Measurements from ENCODE around the gene MTHFD1.
A peak's percentile ranks its signal among the peaks of the same experiment; 100 is the strongest.
"Not testable (repeated sequence)": the region's sequence is repeated elsewhere in the genome, so short reads cannot be mapped to it uniquely, and the experiment has no call there.

MTHFD1 gene

GRCh38 chr14:64391986-64392385 lies 3.8 kb downstream of the MTHFD1 start:
- H4K8ac ChIP-seq (ENCODE audit: low read depth, low read length), result no peak overlapping the region
- H3K4me3 ChIP-seq (ENCODE audit: low read depth, low read length), result no peak overlapping the region
- H3K4me1 ChIP-seq (ENCODE audit: control insufficient read depth in 1 of 2, insufficient read depth in 2 of 2, low read length in 2 of 2), result peaks cover 2 to 10% of the 10 kb centered on the region in 2 experiments
- H4K12ac ChIP-seq (ENCODE audit: low read depth, low read length), result no peak overlapping the region
- no peak for DNase-seq
- peaks cover 6% of the 10 kb centered on the region for H3K79me1 ChIP-seq (ENCODE audit: low read length)
- H2AK5ac ChIP-seq (ENCODE audit: low read length), result no peak overlapping the region
- H3K4me2 ChIP-seq (ENCODE audit: low read length), result no peak overlapping the region
- H2BK12ac ChIP-seq (ENCODE audit: low read length), result no peak overlapping the region
- H3K9me3 ChIP-seq (ENCODE audit: insufficient read depth, low read depth, low read length), result no peaks in the 10 kb centered on the region
- no peak overlapping the region for H2AFZ ChIP-seq (ENCODE audit: insufficient read depth, low read length, poor library complexity)
- no peak overlapping the region for H2BK120ac ChIP-seq (ENCODE audit: insufficient read depth, low read length, poor library complexity)
- H2BK5ac ChIP-seq (ENCODE audit: low read depth, low read length, poor library complexity), result no peak overlapping the region
- WGBS (ENCODE audit: extremely low coverage, insufficient coverage, insufficient read length), result no CpG with 5 or more reads among the region's 2 CpGs
- H3K36me3 ChIP-seq (ENCODE audit: control insufficient read depth in 1 of 2, insufficient read depth in 2 of 2, low read length in 2 of 2), result peaks cover 0 to 3% of the 10 kb centered on the region in 2 experiments
- no peak overlapping the region for H3K23ac ChIP-seq (ENCODE audit: low read length)
- peaks cover 6% of the 10 kb centered on the region for H3K79me2 ChIP-seq (ENCODE audit: control insufficient read depth, insufficient read depth, low read length, poor library complexity)
- no peak overlapping the region for H3K14ac ChIP-seq (ENCODE audit: low read length)
- no peak overlapping the region for H3K18ac ChIP-seq (ENCODE audit: low read length)
- H3K27me3 ChIP-seq (ENCODE audit: insufficient read depth, low read length), result no peaks in the 10 kb centered on the region
- H3K27ac ChIP-seq (ENCODE audit: low read depth, low read length), result no peak overlapping the region
- H3K4ac ChIP-seq (ENCODE audit: low read depth, low read length), result no peak overlapping the region
- H3K9ac ChIP-seq (ENCODE audit: low read length), result no peak overlapping the region
- H4K91ac ChIP-seq (ENCODE audit: low read depth, low read length), result no peak overlapping the region

- not testable (repeated sequence) for H3K9me3 ChIP-seq (ENCODE audit: insufficient read depth, low read depth, low read length); H4K12ac ChIP-seq (ENCODE audit: low read depth, low read length); H2BK12ac ChIP-seq (ENCODE audit: low read length); H3K4me2 ChIP-seq (ENCODE audit: low read length); H3K4me1 ChIP-seq (ENCODE audit: control insufficient read depth in 1 of 2, insufficient read depth in 2 of 2, low read length in 2 of 2); H3K27me3 ChIP-seq (ENCODE audit: insufficient read depth, low read length); H3K4ac ChIP-seq (ENCODE audit: low read depth, low read length); H3K18ac ChIP-seq (ENCODE audit: low read length); H3K79me2 ChIP-seq (ENCODE audit: control insufficient read depth, insufficient read depth, low read length, poor library complexity); H2BK120ac ChIP-seq (ENCODE audit: insufficient read depth, low read length, poor library complexity); H3K36me3 ChIP-seq (ENCODE audit: control insufficient read depth in 1 of 2, insufficient read depth in 2 of 2, low read length in 2 of 2); H3K79me1 ChIP-seq (ENCODE audit: low read length); H4K91ac ChIP-seq (ENCODE audit: low read depth, low read length); H3K27ac ChIP-seq (ENCODE audit: low read depth, low read length); H3K14ac ChIP-seq (ENCODE audit: low read length); H3K23ac ChIP-seq (ENCODE audit: low read length); H3K9ac ChIP-seq (ENCODE audit: low read length); DNase-seq; H2BK5ac ChIP-seq (ENCODE audit: low read depth, low read length, poor library complexity); H2AFZ ChIP-seq (ENCODE audit: insufficient read depth, low read length, poor library complexity); H4K8ac ChIP-seq (ENCODE audit: low read depth, low read length); H2AK5ac ChIP-seq (ENCODE audit: low read length); H3K4me3 ChIP-seq (ENCODE audit: low read depth, low read length)
- no CpG with 5 or more reads among the region's 3 CpGs for WGBS (ENCODE audit: extremely low coverage, insufficient coverage, insufficient read length)
These were observed 5.1 kb downstream of the MTHFD1 start for GRCh38 chr14:64393189-64393726.

- H3K4ac ChIP-seq (ENCODE audit: low read depth, low read length), result no peak overlapping the region
- H4K8ac ChIP-seq (ENCODE audit: low read depth, low read length), result no peak overlapping the region
- H2BK5ac ChIP-seq (ENCODE audit: low read depth, low read length, poor library complexity), result no peak overlapping the region
- H3K23ac ChIP-seq (ENCODE audit: low read length), result no peak overlapping the region
- no peak overlapping the region for H3K14ac ChIP-seq (ENCODE audit: low read length)
- H3K4me1 ChIP-seq (ENCODE audit: control insufficient read depth in 1 of 2, insufficient read depth in 2 of 2, low read length in 2 of 2), result peaks cover 0 to 4% of the 10 kb centered on the region in 2 experiments
- H3K79me2 ChIP-seq (ENCODE audit: control insufficient read depth, insufficient read depth, low read length, poor library complexity), result no peaks in the 10 kb centered on the region
- H2BK120ac ChIP-seq (ENCODE audit: insufficient read depth, low read length, poor library complexity), result no peak overlapping the region
- peaks cover 0 to 3% of the 10 kb centered on the region in 2 experiments for H3K36me3 ChIP-seq (ENCODE audit: control insufficient read depth in 1 of 2, insufficient read depth in 2 of 2, low read length in 2 of 2)
- no peak overlapping the region for H2AK5ac ChIP-seq (ENCODE audit: low read length)
- no peaks in the 10 kb centered on the region for H3K27me3 ChIP-seq (ENCODE audit: insufficient read depth, low read length)
- DNase-seq, result no peak
- H3K27ac ChIP-seq (ENCODE audit: low read depth, low read length), result no peak overlapping the region
- H3K9ac ChIP-seq (ENCODE audit: low read length), result no peak overlapping the region
- no peak overlapping the region for H3K4me3 ChIP-seq (ENCODE audit: low read depth, low read length)
- no CpG with 5 or more reads among the region's 2 CpGs for WGBS (ENCODE audit: extremely low coverage, insufficient coverage, insufficient read length)
- H2BK12ac ChIP-seq (ENCODE audit: low read length), result no peak overlapping the region
- H4K12ac ChIP-seq (ENCODE audit: low read depth, low read length), result no peak overlapping the region
- H4K91ac ChIP-seq (ENCODE audit: low read depth, low read length), result no peak overlapping the region
- no peak overlapping the region for H3K4me2 ChIP-seq (ENCODE audit: low read length)
- H3K18ac ChIP-seq (ENCODE audit: low read length), result no peak overlapping the region
- no peaks in the 10 kb centered on the region for H3K9me3 ChIP-seq (ENCODE audit: insufficient read depth, low read depth, low read length)
- H3K79me1 ChIP-seq (ENCODE audit: low read length), result no peaks in the 10 kb centered on the region
- no peak overlapping the region for H2AFZ ChIP-seq (ENCODE audit: insufficient read depth, low read length, poor library complexity)
These were observed 6.3 kb downstream of the MTHFD1 start for GRCh38 chr14:64394423-64394822.

- Histone ChIP-seq H3K4me2 (ENCODE audit: low read length) (no peak overlapping the region), H3K79me2 (ENCODE audit: control insufficient read depth, insufficient read depth, low read length, poor library complexity) (no peaks in the 10 kb centered on the region), H2BK120ac (ENCODE audit: insufficient read depth, low read length, poor library complexity) (no peak overlapping the region), H3K36me3 (ENCODE audit: control insufficient read depth in 1 of 2, insufficient read depth in 2 of 2, low read length in 2 of 2) (peaks cover 0 to 3% of the 10 kb centered on the region in 2 experiments), H2AK5ac (ENCODE audit: low read length) (no peak overlapping the region), H2BK5ac (ENCODE audit: low read depth, low read length, poor library complexity) (no peak overlapping the region), H3K4me1 (ENCODE audit: control insufficient read depth in 1 of 2, insufficient read depth in 2 of 2, low read length in 2 of 2) (peaks cover 0 to 4% of the 10 kb centered on the region in 2 experiments), H3K18ac (ENCODE audit: low read length) (no peak overlapping the region), H4K8ac (ENCODE audit: low read depth, low read length) (no peak overlapping the region), H2BK12ac (ENCODE audit: low read length) (no peak overlapping the region), H3K27me3 (ENCODE audit: insufficient read depth, low read length) (no peaks in the 10 kb centered on the region), H3K4ac (ENCODE audit: low read depth, low read length) (peak overlapping the region; percentile 47), H3K14ac (ENCODE audit: low read length) (no peak overlapping the region), H3K79me1 (ENCODE audit: low read length) (no peaks in the 10 kb centered on the region), H3K9me3 (ENCODE audit: insufficient read depth, low read depth, low read length) (no peaks in the 10 kb centered on the region), H4K12ac (ENCODE audit: low read depth, low read length) (no peak overlapping the region), H3K27ac (ENCODE audit: low read depth, low read length) (no peak overlapping the region), H2AFZ (ENCODE audit: insufficient read depth, low read length, poor library complexity) (no peak overlapping the region), H3K4me3 (ENCODE audit: low read depth, low read length) (no peak overlapping the region), H3K9ac (ENCODE audit: low read length) (no peak overlapping the region), H3K23ac (ENCODE audit: low read length) (no peak overlapping the region), H4K91ac (ENCODE audit: low read depth, low read length) (no peak overlapping the region)
- DNase-seq, result no peak
- no CpG with 5 or more reads among the region's 4 CpGs for WGBS (ENCODE audit: extremely low coverage, insufficient coverage, insufficient read length)
These were observed 7.0 kb downstream of the MTHFD1 start for GRCh38 chr14:64394977-64395633.

Data from trophoblast cell (in vitro differentiated cells and primary cell).